Measurements from ENCODE around the gene LRRC38.
A peak's percentile ranks its signal among the peaks of the same experiment; 100 is the strongest.
"Not testable (repeated sequence)": the region's sequence is repeated elsewhere in the genome, so short reads cannot be mapped to it uniquely, and the experiment has no call there.

The LRRC38 gene

GRCh38 chr1:13513895-13514546 lies at the start of gene LRRC38:
TSS of gene LRRC38 (minus strand) at chr1:13514003. CDS start at chr1:13513593, 410 bp downstream.
- DNase-seq (peak in 1 of 2 donors; percentile 18), ATAC-seq (no peak)
- Mint-ChIP-seq H3K4me1 (no peaks in the 10 kb centered on the region), H3K27me3 (peaks cover 92% of the 10 kb centered on the region), H3K9me3 (peaks cover under 1 to 9% of the 10 kb centered on the region in 2 donors), H3K27ac (no peak within 1 kb of the TSS), H3K4me3 (peak within 1 kb of the TSS in 1 of 2 donors; percentile 31)

- not testable (repeated sequence) for H3K4me1 Mint-ChIP-seq, H3K9me3 Mint-ChIP-seq, ATAC-seq, H3K4me3 Mint-ChIP-seq, DNase-seq, H3K27ac Mint-ChIP-seq
- H3K27me3 Mint-ChIP-seq = peaks cover 12% of the 10 kb centered on the region
Observed at GRCh38 chr1:13562981-13563380, 49.2 kb upstream of the LRRC38 start.

GRCh38 chr1:13560541-13560940 lies 46.7 kb upstream of the LRRC38 start:
- Mint-ChIP-seq H3K4me1 (no peaks in the 10 kb centered on the region), H3K27ac (no peak overlapping the region), H3K4me3 (no peak overlapping the region), H3K27me3 (peaks cover 12% of the 10 kb centered on the region), H3K9me3 (no peaks in the 10 kb centered on the region)
- DNase-seq = no peak
- ATAC-seq = no peak

GRCh38 chr1:13556224-13556764 lies 42.5 kb upstream of the LRRC38 start:
- DNase-seq = no peak
- no peak overlapping the region for H3K27ac Mint-ChIP-seq
- H3K4me3 Mint-ChIP-seq = no peak overlapping the region
- H3K27me3 Mint-ChIP-seq = no peaks in the 10 kb centered on the region
- no peak for ATAC-seq
- H3K4me1 Mint-ChIP-seq = no peaks in the 10 kb centered on the region
- H3K9me3 Mint-ChIP-seq = no peaks in the 10 kb centered on the region

- H3K4me1 Mint-ChIP-seq = no peaks in the 10 kb centered on the region
- no peaks in the 10 kb centered on the region for H3K9me3 Mint-ChIP-seq
- H3K27ac Mint-ChIP-seq = no peak overlapping the region
- DNase-seq (no peak), ATAC-seq (no peak)
- no peak overlapping the region for H3K4me3 Mint-ChIP-seq
- no peaks in the 10 kb centered on the region for H3K27me3 Mint-ChIP-seq
Observed at GRCh38 chr1:13554798-13555197, 41.0 kb upstream of the LRRC38 start.

- Mint-ChIP-seq H3K4me3 (no peak overlapping the region), H3K27me3 (no peaks in the 10 kb centered on the region), H3K4me1 (no peaks in the 10 kb centered on the region), H3K9me3 (no peaks in the 10 kb centered on the region), H3K27ac (peak overlapping the region in 1 of 2 donors; percentile 65)
- no peak for DNase-seq
- ATAC-seq = no peak
Observed at GRCh38 chr1:13550663-13551062, 36.9 kb upstream of the LRRC38 start.

GRCh38 chr1:13549521-13549920 lies 35.7 kb upstream of the LRRC38 start:
- Mint-ChIP-seq H3K27ac (peak overlapping the region in 1 of 2 donors; percentile 50), H3K4me1 (no peaks in the 10 kb centered on the region), H3K27me3 (peaks cover 2% of the 10 kb centered on the region), H3K9me3 (no peaks in the 10 kb centered on the region), H3K4me3 (no peak overlapping the region)
- DNase-seq (no peak), ATAC-seq (no peak)

- Mint-ChIP-seq H3K4me1 (no peaks in the 10 kb centered on the region), H3K27me3 (peaks cover 6% of the 10 kb centered on the region), H3K27ac (no peak overlapping the region), H3K4me3 (no peak overlapping the region), H3K9me3 (no peaks in the 10 kb centered on the region)
- DNase-seq (no peak), ATAC-seq (no peak)
Observed at GRCh38 chr1:13549021-13549420, 35.2 kb upstream of the LRRC38 start.

- Mint-ChIP-seq H3K27me3 (peaks cover 6% of the 10 kb centered on the region), H3K9me3 (no peaks in the 10 kb centered on the region), H3K4me3 (no peak overlapping the region), H3K4me1 (no peaks in the 10 kb centered on the region), H3K27ac (no peak overlapping the region)
- ATAC-seq (no peak), DNase-seq (no peak)
Observed at GRCh38 chr1:13548281-13548680, 34.5 kb upstream of the LRRC38 start.

GRCh38 chr1:13546791-13547190 lies 33.0 kb upstream of the LRRC38 start:
- Mint-ChIP-seq H3K4me3 (no peak overlapping the region), H3K9me3 (no peaks in the 10 kb centered on the region), H3K27ac (no peak overlapping the region), H3K27me3 (peaks cover 6% of the 10 kb centered on the region), H3K4me1 (no peaks in the 10 kb centered on the region)
- no peak for ATAC-seq
- no peak for DNase-seq

GRCh38 chr1:13544221-13544556 lies 30.4 kb upstream of the LRRC38 start:
- H3K4me1 Mint-ChIP-seq = no peaks in the 10 kb centered on the region
- no peaks in the 10 kb centered on the region for H3K9me3 Mint-ChIP-seq
- ATAC-seq = no peak
- no peak overlapping the region for H3K27ac Mint-ChIP-seq
- DNase-seq = no peak
- H3K4me3 Mint-ChIP-seq = no peak overlapping the region
- H3K27me3 Mint-ChIP-seq = peaks cover 6% of the 10 kb centered on the region

- Mint-ChIP-seq H3K27me3 (peaks cover 6% of the 10 kb centered on the region), H3K4me1 (no peaks in the 10 kb centered on the region)
- no peak for ATAC-seq
Observed at GRCh38 chr1:13543451-13544220, 29.8 kb upstream of the LRRC38 start.

GRCh38 chr1:13541435-13542215 lies 27.8 kb upstream of the LRRC38 start:
- Mint-ChIP-seq H3K27ac (no peak overlapping the region), H3K4me3 (no peak overlapping the region), H3K27me3 (peaks cover 6% of the 10 kb centered on the region), H3K4me1 (no peaks in the 10 kb centered on the region), H3K9me3 (no peaks in the 10 kb centered on the region)
- DNase-seq (no peak), ATAC-seq (no peak)

More at GRCh38 chr1:13543451-13544220, 29.8 kb upstream of the LRRC38 start:
- no peak for DNase-seq
- Mint-ChIP-seq H3K27ac (peak overlapping the region in 1 of 2 donors; percentile 34), H3K9me3 (no peaks in the 10 kb centered on the region), H3K4me3 (no peak overlapping the region)

GRCh38 chr1:13540866-13541265 lies 27.1 kb upstream of the LRRC38 start:
- no peaks in the 10 kb centered on the region for H3K4me1 Mint-ChIP-seq

GRCh38 chr1:13539683-13540082 lies 25.9 kb upstream of the LRRC38 start:
- Mint-ChIP-seq H3K27me3 (peaks cover 6% of the 10 kb centered on the region), H3K27ac (no peak overlapping the region), H3K4me1 (no peaks in the 10 kb centered on the region), H3K9me3 (no peaks in the 10 kb centered on the region), H3K4me3 (no peak overlapping the region)
- ATAC-seq (no peak), DNase-seq (no peak)

More at GRCh38 chr1:13540866-13541265, 27.1 kb upstream of the LRRC38 start:
- Mint-ChIP-seq H3K27ac (no peak overlapping the region), H3K27me3 (peaks cover 6% of the 10 kb centered on the region), H3K9me3 (no peaks in the 10 kb centered on the region), H3K4me3 (no peak overlapping the region)
- DNase-seq (no peak), ATAC-seq (no peak)

- Mint-ChIP-seq H3K9me3 (no peaks in the 10 kb centered on the region), H3K4me1 (no peaks in the 10 kb centered on the region), H3K4me3 (no peak overlapping the region), H3K27ac (no peak overlapping the region), H3K27me3 (no peaks in the 10 kb centered on the region)
- DNase-seq (no peak), ATAC-seq (no peak)
Observed at GRCh38 chr1:13538832-13539231, 25.0 kb upstream of the LRRC38 start.

Data from stimulated activated naive CD8-positive, alpha-beta T cell treated with anti-CD3 and anti-CD28 coated beads, Interleukin-15, amount 100 ng/mL, for 72 hours (primary cell).